GM12892 (cell line): ENCODE measurements around the gene IFNA16.
"Not testable (repeated sequence)": the region's sequence is repeated elsewhere in the genome, so short reads cannot be mapped to it uniquely, and the experiment has no call there.

Experiments used
- DNase-seq: peaks from one replicate; pipeline ENCODE4 v3.0.0; 2011; ENCODE audit not compliant: insufficient read length
- FAIRE-seq: peaks from 2 replicates; lab custom pipeline; 2011; peaks lifted over from hg19 to GRCh38; lab: Jason Lieb, UNC
- POLR2A ChIP-seq: IDR thresholded peaks from 2 replicates; pipeline ENCODE4 v1.6.1; 2011; ENCODE audit warnings: low read depth, low read length, control low read depth
- POLR2AphosphoS5 ChIP-seq: IDR thresholded peaks from 2 replicates; pipeline ENCODE4 v1.6.1; 2011; ENCODE audit warnings: low read depth, low read length, control low read depth
- TAF1 ChIP-seq: IDR thresholded peaks from 2 replicates; pipeline ENCODE4 v1.6.1; 2011; ENCODE audit warnings: low read depth, mild to moderate bottlenecking, control low read depth, low read length, borderline replicate concordance

The IFNA16 gene

DNA sequence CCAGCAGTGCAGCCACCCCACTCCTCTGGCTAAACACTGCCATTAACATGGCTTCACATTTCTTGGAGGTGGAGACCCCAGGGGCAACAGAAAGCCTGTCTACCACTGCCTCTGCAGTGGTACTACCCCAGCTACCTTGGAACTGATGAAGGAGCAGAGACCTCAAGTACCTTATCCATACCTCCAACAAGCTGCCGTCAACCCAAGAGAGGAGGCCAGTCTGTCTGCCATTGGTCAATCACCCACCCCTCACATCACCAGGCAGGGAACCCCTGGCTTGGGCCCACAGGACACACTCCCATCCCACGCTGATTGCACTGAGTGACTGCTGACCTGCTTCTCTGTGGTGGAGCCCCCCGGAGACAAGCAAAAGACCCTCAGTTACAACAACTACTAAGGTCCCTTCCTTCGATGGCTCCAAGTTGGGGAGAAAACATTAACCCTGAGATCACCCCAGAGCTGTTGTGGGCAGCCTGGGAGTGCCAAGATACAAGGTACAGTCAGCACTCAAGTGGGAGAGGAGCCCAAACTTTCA is 17.1 kb upstream of the IFNA16 start:
- TF ChIP-seq POLR2AphosphoS5 (no peak), POLR2A (no peak), TAF1 (no peak)
- DNase-seq (no peak), FAIRE-seq (no peak)

DNA sequence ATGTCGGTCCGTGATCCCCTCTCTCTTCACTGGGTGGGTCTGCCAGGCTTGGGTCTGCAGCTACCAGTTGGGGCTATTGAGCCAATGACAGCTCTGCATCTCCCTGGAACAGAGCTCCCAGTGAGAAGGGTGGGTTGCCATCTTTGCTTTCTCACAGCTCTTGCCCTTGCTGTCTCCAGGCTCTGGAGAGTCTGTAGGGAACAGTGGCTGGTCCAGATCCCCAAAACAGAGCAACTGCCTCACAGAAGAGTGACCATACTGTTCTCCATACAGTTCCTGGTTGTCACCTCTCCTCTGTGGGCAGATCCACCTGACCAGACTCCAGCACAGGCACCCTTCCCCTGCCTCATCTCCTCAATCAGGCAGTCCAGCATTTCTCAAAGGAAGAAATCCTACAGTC is 16.1 kb upstream of the IFNA16 start:
- FAIRE-seq (no peak), DNase-seq (no peak)
- TF ChIP-seq POLR2AphosphoS5: no peak
- TF ChIP-seq TAF1: no peak
- TF ChIP-seq POLR2A: no peak

DNA sequence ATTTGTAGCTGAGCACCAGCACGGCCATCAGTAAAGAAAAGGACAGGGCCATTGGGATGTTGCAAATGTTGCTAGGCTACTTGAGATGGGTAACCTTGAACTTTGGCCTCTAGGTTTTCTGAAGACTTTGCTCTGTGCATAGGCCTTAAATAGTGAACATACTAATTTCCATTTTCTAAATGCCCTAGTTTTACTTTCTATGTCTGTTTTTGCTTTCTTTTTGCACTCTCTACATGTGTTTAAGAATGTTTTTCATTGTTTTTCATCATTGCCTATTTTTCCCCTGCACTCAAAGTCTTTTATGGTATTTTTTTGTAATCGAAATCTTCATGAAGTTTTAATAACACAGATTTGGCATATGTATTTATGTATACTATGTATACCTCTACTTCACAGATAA is 11.0 kb upstream of the IFNA16 start, which contains the start of gene IFNA17:
Gene IFNA17, minus strand, starts transcription at position 101 of the 400 bp plus-strand sequence. Its CDS starts 49 bp downstream, at position 52.
- FAIRE-seq: no peak
- no peak for TF ChIP-seq POLR2A
- TF ChIP-seq POLR2AphosphoS5: no peak
- TF ChIP-seq TAF1: no peak
- DNase-seq: no peak

DNA sequence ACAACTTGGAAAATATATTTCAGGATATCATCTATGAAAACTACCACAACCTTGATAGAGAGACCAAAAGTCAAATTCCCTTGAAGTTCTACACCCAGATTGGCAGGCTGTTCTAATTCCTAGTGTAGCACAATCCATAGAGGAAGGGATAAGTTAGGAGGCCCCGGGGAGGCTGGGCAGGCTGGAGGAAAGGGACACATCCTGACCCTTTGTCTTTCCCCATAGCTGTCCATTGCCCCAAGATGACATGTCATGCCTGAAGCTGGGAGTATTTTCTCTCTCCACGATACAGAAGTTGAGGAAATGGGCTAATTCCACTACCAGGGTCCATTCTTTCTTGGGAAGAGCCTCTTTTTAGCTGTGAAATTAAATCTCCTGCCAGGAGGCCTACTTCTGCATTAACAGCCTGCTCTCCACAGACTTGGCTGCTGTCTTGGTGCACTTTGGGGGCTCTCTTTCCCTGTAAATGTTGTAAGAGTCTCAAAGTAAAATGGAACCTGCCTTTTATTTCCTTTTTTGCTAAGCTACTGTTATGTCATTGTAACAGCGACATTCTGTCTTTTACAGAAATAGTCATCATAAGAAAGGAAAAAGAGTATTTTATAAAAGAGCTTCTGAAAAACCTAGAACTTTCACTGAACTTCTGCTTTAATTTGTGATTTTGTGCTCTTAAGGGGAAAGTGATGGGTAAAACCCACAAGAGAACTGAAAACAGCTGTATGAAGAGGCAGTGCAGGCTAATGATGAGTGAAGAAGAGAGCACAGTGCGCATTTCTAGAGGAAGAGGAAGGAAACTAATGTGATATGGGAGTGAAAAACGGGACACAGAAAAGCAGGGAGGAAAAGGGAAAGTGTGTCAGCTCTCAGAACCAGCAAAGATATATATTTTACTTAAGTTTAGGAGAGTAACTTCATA is 3.4 kb downstream of the IFNA16 start:
- not testable (repeated sequence) for DNase-seq, FAIRE-seq

DNA sequence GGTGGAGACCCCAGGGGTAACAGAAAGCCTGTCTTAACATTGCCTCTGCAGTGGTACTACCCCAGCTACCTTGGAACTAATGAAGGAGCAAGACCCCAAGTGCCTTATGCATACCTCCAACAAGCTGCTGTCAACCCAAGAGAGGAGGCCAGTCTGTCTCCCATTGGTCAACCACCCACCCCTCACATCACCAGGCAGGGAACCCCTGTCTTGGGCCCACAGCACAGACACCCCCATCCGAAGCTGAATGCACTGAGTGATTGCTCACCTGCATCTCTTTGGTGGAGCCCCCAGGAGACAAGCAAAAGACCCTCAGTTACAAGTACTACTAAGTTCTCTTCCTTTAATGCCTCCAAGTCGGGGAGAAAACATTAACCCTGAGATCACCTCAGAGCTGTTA is 5.0 kb downstream of the IFNA16 start:
- FAIRE-seq, DNase-seq: not testable (repeated sequence)

DNA sequence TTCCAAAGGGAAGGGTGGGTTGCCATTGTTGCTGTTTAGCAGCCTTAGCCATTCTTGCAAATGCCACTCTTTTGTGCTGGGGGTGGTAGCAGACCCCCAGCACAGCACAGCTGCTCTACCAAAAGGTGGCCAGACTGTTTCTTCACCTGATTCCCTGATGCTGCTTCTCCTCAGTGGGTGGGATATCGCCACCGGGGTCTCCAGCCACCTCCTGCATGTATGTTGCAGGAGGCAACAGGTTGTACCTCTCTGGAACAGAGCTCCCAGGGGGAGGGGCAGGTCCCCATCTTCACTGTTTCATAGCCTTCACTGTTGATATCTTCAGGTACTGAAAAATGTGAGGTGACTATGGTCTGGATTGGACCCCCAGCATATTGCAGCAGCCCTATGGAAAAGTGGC is 6.3 kb downstream of the IFNA16 start:
- DNase-seq, FAIRE-seq: not testable (repeated sequence)

DNA sequence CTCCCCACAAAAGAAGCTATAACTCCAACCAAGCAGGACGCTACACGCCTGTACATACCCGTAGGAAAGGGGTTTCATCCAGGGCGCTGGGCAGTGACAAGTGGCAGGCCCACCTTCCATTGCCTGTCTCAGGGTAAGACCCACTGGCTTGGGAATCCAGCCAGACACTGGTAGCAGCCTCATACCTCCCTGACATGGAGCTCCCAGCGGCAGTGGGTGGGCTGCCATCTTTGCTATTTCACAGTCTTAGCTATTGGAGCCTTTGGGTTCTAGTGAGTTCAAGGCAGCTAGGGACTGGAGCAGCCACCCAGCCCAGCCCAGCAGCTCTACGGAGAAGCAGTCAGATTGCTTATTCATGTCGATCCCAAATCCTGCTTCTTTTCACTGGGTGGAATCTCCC is 6.8 kb downstream of the IFNA16 start:
- DNase-seq: no peak
- TF ChIP-seq TAF1 (no peak), POLR2A (no peak), POLR2AphosphoS5 (no peak)
- FAIRE-seq: no peak

DNA sequence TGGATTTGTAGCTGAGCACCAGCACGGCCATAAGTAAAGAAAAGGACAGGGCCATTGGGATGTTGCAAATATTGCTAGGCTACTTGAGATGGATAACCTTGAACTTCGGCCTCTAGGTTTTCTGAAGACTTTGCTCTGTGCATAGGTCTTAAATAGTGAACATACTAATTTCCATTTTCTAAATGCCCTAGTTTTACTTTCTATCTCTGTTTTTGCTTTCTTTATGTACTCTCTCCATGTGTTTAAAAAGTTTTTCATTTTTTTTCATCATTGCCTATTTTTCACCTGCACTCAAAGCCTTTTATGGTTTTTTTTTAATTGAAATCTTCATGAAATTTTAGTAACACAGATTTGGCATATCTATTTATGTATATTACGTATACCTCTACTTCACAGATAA is 10.1 kb downstream of the IFNA16 start, which contains the start of gene IFNA10:
Gene IFNA10, minus strand, starts transcription at position 101 of the 400 bp plus-strand sequence. Its CDS starts 46 bp downstream, at position 55.
- not testable (repeated sequence) for DNase-seq, FAIRE-seq

DNA sequence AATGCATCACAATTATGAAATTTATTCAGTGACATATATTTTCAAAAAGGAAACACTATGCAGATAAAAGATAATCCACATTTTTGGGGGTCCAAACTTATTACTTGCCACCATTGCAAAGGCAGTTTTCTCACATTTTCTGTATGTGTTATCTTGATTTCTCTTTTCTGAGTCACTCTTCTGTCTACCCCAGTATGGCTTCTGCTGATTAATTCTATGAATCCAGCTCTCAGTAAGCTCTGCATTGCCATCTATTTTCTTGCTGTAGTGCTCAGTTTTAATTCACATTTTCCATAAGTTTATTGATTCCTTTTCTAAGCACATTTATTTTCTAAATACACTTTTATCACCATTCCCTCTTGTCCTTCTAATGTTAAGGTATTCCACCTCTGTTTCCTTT is 11.9 kb downstream of the IFNA16 start:
- no peak for FAIRE-seq
- no peak for DNase-seq
- TF ChIP-seq TAF1 (no peak), POLR2A (no peak), POLR2AphosphoS5 (no peak)

DNA sequence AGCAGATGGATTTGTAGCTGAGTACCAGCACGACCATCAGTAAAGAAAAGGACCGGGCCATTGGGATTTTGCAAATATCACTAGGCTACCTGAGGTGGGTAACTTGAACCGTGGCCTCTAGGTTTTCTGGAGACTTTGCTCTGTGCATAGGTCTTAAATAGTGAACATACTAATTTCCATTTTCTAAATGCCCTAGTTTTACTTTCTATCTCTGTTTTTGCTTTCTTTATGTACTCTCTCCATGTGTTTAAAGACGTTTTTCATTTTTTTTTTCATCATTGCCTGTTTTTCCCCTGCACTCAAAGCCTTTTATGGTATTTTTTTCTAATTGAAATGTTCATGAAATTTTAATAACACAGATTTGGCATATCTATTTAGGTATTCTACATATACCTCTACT is 15.0 kb downstream of the IFNA16 start, which contains the start of gene IFNA7:
Gene IFNA7, minus strand, starts transcription at position 101 of the 400 bp plus-strand sequence. Its CDS starts 40 bp downstream, at position 61.
- not testable (repeated sequence) for FAIRE-seq, DNase-seq

DNA sequence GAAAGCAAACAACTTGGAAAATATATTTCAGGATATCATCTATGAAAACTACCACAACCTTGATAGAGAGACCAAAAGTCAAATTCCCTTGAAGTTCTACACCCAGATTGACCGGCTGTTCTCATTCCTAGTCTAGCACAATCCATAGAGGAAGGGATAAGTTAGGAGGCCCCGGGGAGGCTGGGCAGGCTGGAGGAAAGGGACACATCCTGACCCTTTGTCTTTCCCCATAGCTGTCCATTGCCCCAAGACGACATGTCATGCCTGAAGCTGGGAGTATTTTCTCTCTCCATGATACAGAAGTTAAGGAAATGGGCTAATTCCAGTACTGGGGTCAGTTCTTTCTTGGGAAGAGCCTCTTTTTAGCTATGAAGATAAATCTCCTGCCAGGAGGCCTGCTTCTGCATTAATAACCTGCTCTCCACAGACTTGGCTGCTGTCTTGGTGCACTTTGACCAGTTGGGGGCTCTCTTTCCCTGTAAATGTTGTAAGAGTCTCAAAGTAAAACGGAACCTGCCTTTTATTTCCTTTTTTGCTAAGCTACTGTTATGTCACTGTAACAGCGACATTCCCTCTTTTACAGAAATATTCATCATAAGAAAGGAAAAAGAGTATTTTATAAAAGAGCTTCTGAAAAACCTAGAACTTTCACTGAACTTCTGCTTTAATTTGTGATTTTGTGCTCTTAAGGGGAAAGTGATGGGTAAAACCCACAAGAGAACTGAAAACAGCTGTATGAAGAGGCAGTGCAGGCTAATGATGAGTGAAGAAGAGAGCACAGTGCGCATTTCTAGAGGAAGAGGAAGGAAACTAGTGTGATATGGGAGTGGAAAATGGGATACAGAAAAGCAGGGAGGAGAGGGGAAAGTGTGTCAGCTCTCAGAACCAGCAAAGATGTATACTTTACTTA is 22.0 kb downstream of the IFNA16 start:
- DNase-seq: not testable (repeated sequence)
- peak; percentile 70 for FAIRE-seq

DNA sequence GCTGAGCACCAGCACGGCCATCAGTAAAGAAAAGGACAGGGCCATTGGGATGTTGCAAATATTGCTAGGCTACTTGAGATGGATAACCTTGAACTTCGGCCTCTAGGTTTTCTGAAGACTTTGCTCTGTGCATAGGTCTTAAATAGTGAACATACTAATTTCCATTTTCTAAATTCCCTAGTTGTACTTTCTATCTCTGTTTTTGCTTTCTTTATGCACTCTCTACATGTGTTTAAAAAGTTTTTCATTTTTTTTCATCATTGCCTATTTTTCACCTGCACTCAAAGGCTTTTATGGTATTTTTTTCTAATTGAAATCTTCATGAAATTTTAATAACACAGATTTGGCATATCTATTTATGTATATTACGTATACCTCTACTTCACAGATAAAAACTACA is 29.6 kb downstream of the IFNA16 start, which contains the start of gene IFNA4:
Gene IFNA4, minus strand, starts transcription at position 101 of the 400 bp plus-strand sequence. Its CDS starts 56 bp downstream, at position 45.
- not testable (repeated sequence) for DNase-seq, FAIRE-seq

DNA sequence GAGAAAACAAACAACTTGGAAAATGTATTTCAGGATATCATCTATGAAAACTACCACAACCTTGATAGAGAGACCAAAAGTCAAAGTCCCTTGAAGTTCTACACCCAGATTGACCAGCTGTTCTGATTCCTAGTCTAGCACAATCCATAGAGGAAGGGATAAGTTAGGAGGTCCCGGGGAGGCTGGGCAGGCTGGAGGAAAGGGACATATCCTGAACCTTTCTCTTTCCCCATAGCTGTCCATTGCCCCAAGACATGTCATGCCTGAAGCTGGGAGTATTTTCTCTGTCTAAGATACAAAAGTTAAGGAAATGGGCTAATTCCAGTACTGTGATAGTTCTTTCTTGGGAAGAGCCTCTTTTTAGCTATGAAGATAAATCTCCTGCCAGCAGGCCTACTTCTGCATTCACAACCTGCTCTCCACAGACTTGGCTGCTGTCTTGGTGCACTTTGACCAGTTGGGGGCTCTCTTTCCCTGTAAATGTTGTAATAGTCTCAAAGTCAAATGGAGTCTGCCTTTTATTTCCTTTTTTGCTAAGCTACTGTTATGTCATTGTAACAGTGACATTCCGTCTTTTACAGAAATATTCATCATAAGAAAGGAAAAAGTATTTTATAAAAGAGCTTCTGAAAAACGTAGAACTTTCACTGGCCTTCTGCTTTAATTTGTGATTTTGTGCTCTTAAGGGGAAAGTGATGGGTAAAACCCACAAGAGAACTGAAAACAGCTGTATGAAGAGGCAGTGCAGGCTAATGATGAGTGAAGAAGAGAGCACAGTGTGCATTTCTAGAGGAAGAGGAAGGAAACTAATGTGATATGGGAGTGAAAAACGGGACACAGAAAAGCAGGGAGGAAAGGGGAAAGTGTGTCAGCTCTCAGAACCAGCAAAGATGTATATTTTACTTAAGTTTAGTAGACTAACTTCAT is 34.0 kb downstream of the IFNA16 start:
- not testable (repeated sequence) for DNase-seq
- peak; percentile 48 for FAIRE-seq
